ENCODE results near the gene DLG2.
A peak's percentile ranks its signal among the peaks of the same experiment; 100 is the strongest.

The DLG2 gene

GRCh38 chr11:84558085-84558905 lies 1068.8 kb downstream of the DLG2 start:
- Mint-ChIP-seq H3K4me3 (no peak overlapping the region), H3K27ac (no peak overlapping the region), H3K9me3 (no peaks in the 10 kb centered on the region), H3K27me3 (no peaks in the 10 kb centered on the region), H3K4me1 (peaks cover 2% of the 10 kb centered on the region), H3K36me3 (no peaks in the 10 kb centered on the region)
- DNase-seq (ENCODE audit: low spot score in 2 of 2) (peak in 1 of 2 donors; percentile 30), ATAC-seq (ENCODE audit: low read depth) (peak; percentile 81)

- Mint-ChIP-seq H3K4me1 (peaks cover 25% of the 10 kb centered on the region), H3K27me3 (no peaks in the 10 kb centered on the region), H3K9me3 (no peaks in the 10 kb centered on the region), H3K36me3 (no peaks in the 10 kb centered on the region), H3K27ac (no peak overlapping the region), H3K4me3 (no peak overlapping the region)
- ATAC-seq (ENCODE audit: low read depth) = no peak
- DNase-seq (ENCODE audit: low spot score in 2 of 2) = no peak
These were observed 1074.4 kb downstream of the DLG2 start for GRCh38 chr11:84552791-84553190.

GRCh38 chr11:84549217-84549616 lies 1077.9 kb downstream of the DLG2 start:
- DNase-seq (ENCODE audit: low spot score in 2 of 2) (peak; percentile 11 to 48), ATAC-seq (ENCODE audit: low read depth) (peak; percentile 96)
- Mint-ChIP-seq H3K4me3 (peak overlapping the region; percentile 13), H3K27ac (peak overlapping the region; percentile 56), H3K27me3 (peaks cover 2% of the 10 kb centered on the region), H3K36me3 (no peaks in the 10 kb centered on the region), H3K4me1 (peaks cover 28% of the 10 kb centered on the region), H3K9me3 (no peaks in the 10 kb centered on the region)

GRCh38 chr11:84544566-84544965 lies 1082.6 kb downstream of the DLG2 start:
- DNase-seq (ENCODE audit: low spot score in 2 of 2) = no peak
- Mint-ChIP-seq H3K27ac (no peak overlapping the region), H3K9me3 (no peaks in the 10 kb centered on the region)

GRCh38 chr11:84543367-84544159 lies 1083.6 kb downstream of the DLG2 start:
- Mint-ChIP-seq H3K9me3 (no peaks in the 10 kb centered on the region), H3K27me3 (peaks cover 2% of the 10 kb centered on the region), H3K36me3 (no peaks in the 10 kb centered on the region), H3K27ac (no peak overlapping the region), H3K4me3 (no peak overlapping the region), H3K4me1 (peaks cover 14% of the 10 kb centered on the region)
- DNase-seq (ENCODE audit: low spot score in 2 of 2) (no peak), ATAC-seq (ENCODE audit: low read depth) (no peak)

More at GRCh38 chr11:84544566-84544965, 1082.6 kb downstream of the DLG2 start:
- H3K36me3 Mint-ChIP-seq = no peaks in the 10 kb centered on the region
- H3K27me3 Mint-ChIP-seq = peaks cover 2% of the 10 kb centered on the region
- ATAC-seq (ENCODE audit: low read depth) = no peak
- H3K4me3 Mint-ChIP-seq = no peak overlapping the region
- peaks cover 22% of the 10 kb centered on the region for H3K4me1 Mint-ChIP-seq

GRCh38 chr11:84541731-84542340 lies 1085.3 kb downstream of the DLG2 start:
- Mint-ChIP-seq H3K27ac (peak overlapping the region; percentile 10), H3K27me3 (peaks cover 3% of the 10 kb centered on the region), H3K4me1 (peaks cover 9% of the 10 kb centered on the region), H3K4me3 (no peak overlapping the region), H3K36me3 (no peaks in the 10 kb centered on the region), H3K9me3 (no peaks in the 10 kb centered on the region)
- DNase-seq (ENCODE audit: low spot score in 2 of 2) (no peak), ATAC-seq (ENCODE audit: low read depth) (no peak)

GRCh38 chr11:84536456-84536855 lies 1090.7 kb downstream of the DLG2 start:
- H3K36me3 Mint-ChIP-seq = no peaks in the 10 kb centered on the region

GRCh38 chr11:84532364-84532763 lies 1094.8 kb downstream of the DLG2 start:
- H3K27me3 Mint-ChIP-seq = peaks cover 8% of the 10 kb centered on the region
- no peak for DNase-seq (ENCODE audit: low spot score in 2 of 2)
- no peaks in the 10 kb centered on the region for H3K9me3 Mint-ChIP-seq
- H3K4me1 Mint-ChIP-seq = peaks cover 9% of the 10 kb centered on the region
- no peak for ATAC-seq (ENCODE audit: low read depth)
- no peak overlapping the region for H3K4me3 Mint-ChIP-seq
- H3K36me3 Mint-ChIP-seq = no peaks in the 10 kb centered on the region
- no peak overlapping the region for H3K27ac Mint-ChIP-seq

More at GRCh38 chr11:84536456-84536855, 1090.7 kb downstream of the DLG2 start:
- Mint-ChIP-seq H3K4me3 (no peak overlapping the region), H3K27me3 (peaks cover 4% of the 10 kb centered on the region), H3K9me3 (no peaks in the 10 kb centered on the region), H3K4me1 (peaks cover under 1% of the 10 kb centered on the region), H3K27ac (no peak overlapping the region)
- DNase-seq (ENCODE audit: low spot score in 2 of 2) (no peak), ATAC-seq (ENCODE audit: low read depth) (no peak)

- ATAC-seq (ENCODE audit: low read depth) (no peak), DNase-seq (ENCODE audit: low spot score in 2 of 2) (no peak)
- Mint-ChIP-seq H3K27ac (no peak overlapping the region), H3K4me3 (no peak overlapping the region), H3K4me1 (peaks cover 9% of the 10 kb centered on the region), H3K27me3 (peaks cover 4% of the 10 kb centered on the region), H3K36me3 (no peaks in the 10 kb centered on the region), H3K9me3 (no peaks in the 10 kb centered on the region)
These were observed 1100.9 kb downstream of the DLG2 start for GRCh38 chr11:84526250-84526649.

- Mint-ChIP-seq H3K27ac (no peak overlapping the region), H3K4me1 (no peaks in the 10 kb centered on the region), H3K36me3 (no peaks in the 10 kb centered on the region), H3K9me3 (no peaks in the 10 kb centered on the region), H3K4me3 (no peak overlapping the region), H3K27me3 (peaks cover 4% of the 10 kb centered on the region)
- ATAC-seq (ENCODE audit: low read depth) (no peak), DNase-seq (ENCODE audit: low spot score in 2 of 2) (no peak)
These were observed 1102.6 kb downstream of the DLG2 start for GRCh38 chr11:84524422-84525051.

GRCh38 chr11:84522331-84522730 lies 1104.8 kb downstream of the DLG2 start:
- no peak for DNase-seq (ENCODE audit: low spot score in 2 of 2)
- Mint-ChIP-seq H3K4me1 (no peaks in the 10 kb centered on the region), H3K27ac (no peak overlapping the region), H3K9me3 (no peaks in the 10 kb centered on the region), H3K27me3 (no peaks in the 10 kb centered on the region), H3K4me3 (no peak overlapping the region), H3K36me3 (no peaks in the 10 kb centered on the region)
- ATAC-seq (ENCODE audit: low read depth) = no peak

- no peak overlapping the region for H3K4me3 Mint-ChIP-seq
- H3K4me1 Mint-ChIP-seq = no peaks in the 10 kb centered on the region
- ATAC-seq (ENCODE audit: low read depth) (no peak), DNase-seq (ENCODE audit: low spot score in 2 of 2) (no peak)
- H3K36me3 Mint-ChIP-seq = no peaks in the 10 kb centered on the region
- no peak overlapping the region for H3K27ac Mint-ChIP-seq
- no peaks in the 10 kb centered on the region for H3K9me3 Mint-ChIP-seq
- H3K27me3 Mint-ChIP-seq = no peaks in the 10 kb centered on the region
These were observed 1108.4 kb downstream of the DLG2 start for GRCh38 chr11:84518631-84519183.

- Mint-ChIP-seq H3K4me1 (no peaks in the 10 kb centered on the region), H3K9me3 (no peaks in the 10 kb centered on the region), H3K4me3 (no peak overlapping the region), H3K27ac (no peak overlapping the region), H3K36me3 (no peaks in the 10 kb centered on the region), H3K27me3 (peaks cover 4% of the 10 kb centered on the region)
- ATAC-seq (ENCODE audit: low read depth) (no peak), DNase-seq (ENCODE audit: low spot score in 2 of 2) (no peak)
These were observed 1112.7 kb downstream of the DLG2 start for GRCh38 chr11:84514436-84514835.

All from memory B cell (primary cell).